ENCODE results near the gene AMH. TPM values are rescaled to one million over a fixed set of nuclear protein-coding genes. Genes with fewer than 3 reads are reported as not detected.

The AMH gene
- total RNA-seq, 5 donors from 2014 or later (not counting 1 experiment from before 2014, with no cell fraction given): 2.1 to 13.5 (median 5.3) TPM

- DNase-seq (no peak), ATAC-seq (replicated peaks in 1 of 4) (no peak)
- CTCF ChIA-PET: no interaction called here
- Histone ChIP-seq H3K27ac (ENCODE audit: low read length) (no peak overlapping the region), H3K9me3 (no peaks in the 10 kb centered on the region), H3K27me3 (replicated peaks in 1 of 2; ENCODE audit: control insufficient read depth in 2 of 2, extremely low read depth in 1 of 2, insufficient read depth in 2 of 2, low read length in 1 of 2) (peaks cover 0 to 45% of the 10 kb centered on the region in 2 experiments), H3K36me3 (ENCODE audit: control insufficient read depth in 2 of 2, extremely low read depth in 1 of 2, insufficient read depth in 1 of 2, low read length in 1 of 2) (no peaks in the 10 kb centered on the region), H3K4me1 (ENCODE audit: control insufficient read depth in 1 of 2, extremely low read depth in 1 of 2, insufficient read depth in 2 of 2, low read length in 2 of 2) (peaks cover 9 to 75% of the 10 kb centered on the region in 2 experiments), H3K4me3 (ENCODE audit: control insufficient read depth in 1 of 2, extremely low read depth in 1 of 2, low read length in 1 of 2) (no peak overlapping the region)
- H3K9me3 Mint-ChIP-seq: no peaks in the 10 kb centered on the region
- H3K27me3 Mint-ChIP-seq: peaks cover 0 to 16% of the 10 kb centered on the region in 2 donors
- peak overlapping the region in 1 of 2 donors; percentile 68 for H3K27ac Mint-ChIP-seq
- peak overlapping the region; percentile 41 to 81 (median 54) for H3K4me3 Mint-ChIP-seq
- peaks cover 22 to 44% (median 27%) of the 10 kb centered on the region in 3 donors for H3K4me1 Mint-ChIP-seq
- WGBS (ENCODE audit: insufficient coverage): 90% methylated on average over 12 of the region's 20 CpGs
- POLR2A ChIA-PET: no interaction called here
- no peaks in the 10 kb centered on the region for H3K36me3 Mint-ChIP-seq
Measured at GRCh38 chr19:2254064-2254872, 5.1 kb downstream of the AMH start.

GRCh38 chr19:2255112-2255845, 6.2 kb downstream of the AMH start:
- H3K27me3 ChIP-seq (replicated peaks in 1 of 2; ENCODE audit: control insufficient read depth in 2 of 2, extremely low read depth in 1 of 2, insufficient read depth in 2 of 2, low read length in 1 of 2): peaks cover 0 to 35% of the 10 kb centered on the region in 2 experiments
- ChIA-PET POLR2A (no interaction called here), CTCF (no interaction called here)
- no peaks in the 10 kb centered on the region for H3K9me3 Mint-ChIP-seq
- peaks cover 30 to 51% (median 34%) of the 10 kb centered on the region in 3 donors for H3K4me1 Mint-ChIP-seq
- H3K27ac Mint-ChIP-seq: no peak overlapping the region
- ATAC-seq (replicated peaks in 1 of 4) (no peak), DNase-seq (no peak)
- no peak overlapping the region for H3K4me3 Mint-ChIP-seq
- no peaks in the 10 kb centered on the region for H3K9me3 ChIP-seq
- H3K36me3 ChIP-seq (ENCODE audit: control insufficient read depth in 2 of 2, extremely low read depth in 1 of 2, insufficient read depth in 1 of 2, low read length in 1 of 2): no peaks in the 10 kb centered on the region
- H3K4me1 ChIP-seq (ENCODE audit: control insufficient read depth in 1 of 2, extremely low read depth in 1 of 2, insufficient read depth in 2 of 2, low read length in 2 of 2): peaks cover 9 to 77% of the 10 kb centered on the region in 2 experiments
- peaks cover 0 to 12% of the 10 kb centered on the region in 2 donors for H3K27me3 Mint-ChIP-seq
- no peak overlapping the region for H3K4me3 ChIP-seq (ENCODE audit: control insufficient read depth in 1 of 2, extremely low read depth in 1 of 2, low read length in 1 of 2)
- no peaks in the 10 kb centered on the region for H3K36me3 Mint-ChIP-seq
- 97% methylated on average over 15 of the region's 16 CpGs for WGBS (ENCODE audit: insufficient coverage)
- H3K27ac ChIP-seq (ENCODE audit: low read length): no peak overlapping the region

- H3K27me3 ChIP-seq (replicated peaks in 1 of 2; ENCODE audit: control insufficient read depth in 2 of 2, extremely low read depth in 1 of 2, insufficient read depth in 2 of 2, low read length in 1 of 2): peaks cover 0 to 31% of the 10 kb centered on the region in 2 experiments
- H3K27ac Mint-ChIP-seq: peak within 1 kb of the TSS; percentile 98
- no peak within 1 kb of the TSS for H3K4me3 ChIP-seq (ENCODE audit: control insufficient read depth in 1 of 2, extremely low read depth in 1 of 2, low read length in 1 of 2)
- H3K36me3 ChIP-seq (ENCODE audit: control insufficient read depth in 2 of 2, extremely low read depth in 1 of 2, insufficient read depth in 1 of 2, low read length in 1 of 2): no peaks in the 10 kb centered on the region
- H3K9me3 ChIP-seq: no peaks in the 10 kb centered on the region
- peak within 1 kb of the TSS; percentile 95 for H3K27ac ChIP-seq (ENCODE audit: low read length)
- no peaks in the 10 kb centered on the region for H3K9me3 Mint-ChIP-seq
- CTCF ChIA-PET: no interaction called here
- no peaks in the 10 kb centered on the region for H3K36me3 Mint-ChIP-seq
- 78% methylated on average over 15 of the region's 24 CpGs for WGBS (ENCODE audit: insufficient coverage)
- ATAC-seq (replicated peaks in 1 of 4): no peak
- POLR2A ChIA-PET: no interaction called here
- H3K4me1 Mint-ChIP-seq: peaks cover 33 to 52% (median 37%) of the 10 kb centered on the region in 3 donors
- H3K27me3 Mint-ChIP-seq: peaks cover 0 to 12% of the 10 kb centered on the region in 2 donors
- H3K4me3 Mint-ChIP-seq: peak within 1 kb of the TSS in 2 of 3 donors; percentile 13 to 54
- peaks cover 9 to 76% of the 10 kb centered on the region in 2 experiments for H3K4me1 ChIP-seq (ENCODE audit: control insufficient read depth in 1 of 2, extremely low read depth in 1 of 2, insufficient read depth in 2 of 2, low read length in 2 of 2)
- peak in 1 of 35 experiments; percentile 32 for DNase-seq
Measured at GRCh38 chr19:2255982-2256685, 7.0 kb downstream of the AMH start, which contains the start of gene JSRP1. Gene JSRP1, minus strand, starts transcription at chr19:2256417. Its CDS starts 1,103 bp downstream, at chr19:2255314.

GRCh38 chr19:2259336-2259735, 10.2 kb downstream of the AMH start:
- 98% methylated on average over 5 of the region's 5 CpGs for WGBS (ENCODE audit: insufficient coverage)
- peaks cover 29 to 37% (median 32%) of the 10 kb centered on the region in 3 donors for H3K4me1 Mint-ChIP-seq
- H3K27me3 ChIP-seq (replicated peaks in 1 of 2; ENCODE audit: control insufficient read depth in 2 of 2, extremely low read depth in 1 of 2, insufficient read depth in 2 of 2, low read length in 1 of 2): peaks cover 0 to 5% of the 10 kb centered on the region in 2 experiments
- H3K9me3 Mint-ChIP-seq: no peaks in the 10 kb centered on the region
- peaks cover 4 to 55% of the 10 kb centered on the region in 2 experiments for H3K4me1 ChIP-seq (ENCODE audit: control insufficient read depth in 1 of 2, extremely low read depth in 1 of 2, insufficient read depth in 2 of 2, low read length in 2 of 2)
- H3K36me3 Mint-ChIP-seq: no peaks in the 10 kb centered on the region
- H3K4me3 ChIP-seq (ENCODE audit: control insufficient read depth in 1 of 2, extremely low read depth in 1 of 2, low read length in 1 of 2): no peak overlapping the region
- POLR2A ChIA-PET: interaction anchor here (0.6 to 0.7 kb wide), 3 partner anchors 28 to 402 kb away, joined by 3 to 4 read pairs (median 3); no protein-coding TSS in a partner anchor
- ATAC-seq (replicated peaks in 1 of 4) (no peak), DNase-seq (no peak)
- H3K27ac Mint-ChIP-seq: peak overlapping the region; percentile 88 to 98
- H3K27ac ChIP-seq (ENCODE audit: low read length): peak overlapping the region; percentile 9
- peak overlapping the region in 1 of 3 donors; percentile 28 for H3K4me3 Mint-ChIP-seq
- no peaks in the 10 kb centered on the region for H3K27me3 Mint-ChIP-seq
- H3K9me3 ChIP-seq: no peaks in the 10 kb centered on the region
- CTCF ChIA-PET: interaction anchor here (0.6 to 0.7 kb wide), 3 partner anchors 14 to 198 kb away, joined by 4 to 9 read pairs (median 4); partner anchors contain the start of gene LMNB2 (in 1 of the 2)
- H3K36me3 ChIP-seq (ENCODE audit: control insufficient read depth in 2 of 2, extremely low read depth in 1 of 2, insufficient read depth in 1 of 2, low read length in 1 of 2): no peaks in the 10 kb centered on the region

- H3K9me3 Mint-ChIP-seq: no peaks in the 10 kb centered on the region
- peaks cover 4 to 55% of the 10 kb centered on the region in 2 experiments for H3K4me1 ChIP-seq (ENCODE audit: control insufficient read depth in 1 of 2, extremely low read depth in 1 of 2, insufficient read depth in 2 of 2, low read length in 2 of 2)
- H3K27me3 ChIP-seq (replicated peaks in 1 of 2; ENCODE audit: control insufficient read depth in 2 of 2, extremely low read depth in 1 of 2, insufficient read depth in 2 of 2, low read length in 1 of 2): peaks cover 0 to under 1% of the 10 kb centered on the region in 2 experiments
- H3K27me3 Mint-ChIP-seq: no peaks in the 10 kb centered on the region
- peak overlapping the region; percentile 88 to 98 for H3K27ac Mint-ChIP-seq
- WGBS (ENCODE audit: insufficient coverage): 68% methylated on average over 2 of the region's 11 CpGs
- no peaks in the 10 kb centered on the region for H3K9me3 ChIP-seq
- no peaks in the 10 kb centered on the region for H3K36me3 ChIP-seq (ENCODE audit: control insufficient read depth in 2 of 2, extremely low read depth in 1 of 2, insufficient read depth in 1 of 2, low read length in 1 of 2)
- ChIA-PET CTCF (interaction anchor here in 1 of 2 donors (0.7 kb wide), 1 partner anchor 10 kb away, joined by 3 read pairs; no protein-coding TSS in a partner anchor), POLR2A (interaction anchor here (0.6 to 0.7 kb wide), 2 partner anchors 14 to 264 kb away, joined by 3 to 5 read pairs; no protein-coding TSS in a partner anchor)
- peaks cover 29 to 37% (median 32%) of the 10 kb centered on the region in 3 donors for H3K4me1 Mint-ChIP-seq
- peak in 1 of 35 experiments; percentile 58 for DNase-seq
- H3K4me3 Mint-ChIP-seq: peak overlapping the region; percentile 14 to 61 (median 56)
- ATAC-seq (replicated peaks in 1 of 4): no peak
- H3K4me3 ChIP-seq (ENCODE audit: control insufficient read depth in 1 of 2, extremely low read depth in 1 of 2, low read length in 1 of 2): no peak overlapping the region
- no peaks in the 10 kb centered on the region for H3K36me3 Mint-ChIP-seq
- H3K27ac ChIP-seq (ENCODE audit: low read length): peak overlapping the region; percentile 55
Measured at GRCh38 chr19:2260341-2260805, 11.2 kb downstream of the AMH start.
